Middle frontal gyrus (tissue), 1 donor: ENCODE measurements around the gene MGST1.
A peak's percentile ranks its signal among the peaks of the same experiment; 100 is the strongest.
"Not testable (repeated sequence)": the region's sequence is repeated elsewhere in the genome, so short reads cannot be mapped to it uniquely, and the experiment has no call there.

Experiments
- DNase-seq: peaks from one replicate; pipeline ENCODE4 v3.0.0-alpha.2; 2015; ENCODE audit warnings: low spot score; ENCODE audit errors: extremely low spot score

The MGST1 gene

GRCh38 chr12:16350682-16351081, 3.2 kb downstream of the MGST1 start:
- no peak for DNase-seq

GRCh38 chr12:16352481-16352880, 5.0 kb downstream of the MGST1 start:
- DNase-seq: no peak

- no peak for DNase-seq
Observed at GRCh38 chr12:16358878-16359277, 11.4 kb downstream of the MGST1 start.

- no peak for DNase-seq
Observed at GRCh38 chr12:16359512-16360491, 12.4 kb downstream of the MGST1 start.

- DNase-seq: no peak
Observed at GRCh38 chr12:16361142-16361783, 13.8 kb downstream of the MGST1 start.

- DNase-seq: no peak
Observed at GRCh38 chr12:16362550-16362949, 15.1 kb downstream of the MGST1 start.

GRCh38 chr12:16369156-16369555, 21.7 kb downstream of the MGST1 start:
- DNase-seq: no peak

- DNase-seq: no peak
Observed at GRCh38 chr12:16370096-16370495, 22.7 kb downstream of the MGST1 start.

GRCh38 chr12:16382652-16383312, 35.3 kb downstream of the MGST1 start:
- DNase-seq: not testable (repeated sequence)

- DNase-seq: no peak
Observed at GRCh38 chr12:16384732-16385131, 37.3 kb downstream of the MGST1 start.

GRCh38 chr12:16385782-16386646, 38.6 kb downstream of the MGST1 start:
- peak; percentile 68 for DNase-seq

- no peak for DNase-seq
Observed at GRCh38 chr12:16387919-16388318, 40.5 kb downstream of the MGST1 start.

- DNase-seq: no peak
Observed at GRCh38 chr12:16389594-16389993, 42.1 kb downstream of the MGST1 start.

GRCh38 chr12:16392846-16393535, 45.5 kb downstream of the MGST1 start:
- DNase-seq: no peak

- DNase-seq: no peak
Observed at GRCh38 chr12:16399101-16399500, 51.7 kb downstream of the MGST1 start.

GRCh38 chr12:16401835-16402234, 54.4 kb downstream of the MGST1 start:
- not testable (repeated sequence) for DNase-seq

GRCh38 chr12:16407346-16407745, 59.9 kb downstream of the MGST1 start:
- DNase-seq: no peak
